ENCODE data around the gene SMIM21. TPM values are rescaled to one million over a fixed set of nuclear protein-coding genes. Genes with fewer than 3 reads are reported as not detected.
A peak's percentile ranks its signal among the peaks of the same experiment; 100 is the strongest.

The SMIM21 gene
- total RNA-seq, result not detected in 2 replicates

DNA sequence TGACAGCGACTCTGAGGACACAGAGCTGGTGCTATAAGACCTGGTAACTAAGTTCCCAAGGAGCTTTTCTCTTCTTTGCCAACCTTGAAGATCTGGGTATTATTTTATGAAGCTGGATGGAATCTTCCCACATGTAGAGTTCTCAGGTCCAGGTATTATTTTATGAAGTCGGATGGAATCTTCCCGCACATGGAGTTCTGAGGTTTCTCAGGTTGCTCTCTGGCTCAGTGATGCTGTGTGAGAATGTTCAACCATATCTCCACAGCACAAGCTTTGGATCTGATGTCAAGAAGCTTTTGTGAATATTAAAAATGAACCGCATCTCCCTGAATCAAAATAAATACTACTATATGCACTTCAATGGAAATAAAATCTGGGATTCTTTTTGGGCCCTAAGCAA lies at the start of gene SMIM21:
SMIM21 (minus strand) TSS at position 101 of the 400 bp plus-strand sequence. CDS start 140 bp downstream, outside the sequence.
- DNase-seq (ENCODE audit: low read depth, low spot score), result no peak

DNA sequence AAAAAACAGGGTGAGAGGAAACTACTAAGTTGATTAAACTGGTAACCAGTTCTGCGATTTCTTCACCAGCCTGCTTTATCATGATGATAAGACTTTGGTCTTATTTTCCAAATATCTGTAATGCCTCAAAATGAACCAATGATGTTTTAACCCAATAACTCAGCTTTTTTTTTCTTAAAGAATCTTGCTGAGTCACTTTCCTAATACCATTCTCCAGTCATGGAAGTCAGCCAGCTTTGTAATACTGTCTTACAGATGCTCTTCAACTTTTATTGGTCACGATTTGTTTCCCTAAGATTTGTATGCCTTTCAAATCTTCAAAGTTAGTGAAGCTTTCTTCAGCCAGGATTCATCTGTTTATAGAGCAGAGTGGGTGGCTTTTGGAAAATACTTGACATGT lies 47.7 kb upstream of the SMIM21 start:
- peak; percentile 29 for DNase-seq (ENCODE audit: low read depth, low spot score)

DNA sequence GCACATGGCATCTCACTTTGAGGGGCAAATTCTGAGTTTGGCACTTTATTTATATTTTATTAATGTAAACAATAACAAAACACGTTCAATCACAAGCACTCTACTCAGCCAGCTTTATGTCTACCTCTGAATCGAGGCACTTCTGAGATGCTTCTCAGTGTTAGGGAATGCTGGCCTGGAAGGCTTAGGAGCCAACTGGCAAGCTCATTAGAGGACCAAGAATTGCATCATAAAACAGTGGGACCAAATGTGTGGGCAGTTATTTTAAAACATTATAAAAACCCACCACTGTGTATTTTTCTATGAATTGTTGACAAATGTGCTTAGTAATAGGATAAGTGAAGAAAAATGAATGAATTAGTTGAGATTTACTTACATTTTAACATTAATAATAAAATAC lies 46.8 kb upstream of the SMIM21 start:
- DNase-seq (ENCODE audit: low read depth, low spot score), result no peak

DNA sequence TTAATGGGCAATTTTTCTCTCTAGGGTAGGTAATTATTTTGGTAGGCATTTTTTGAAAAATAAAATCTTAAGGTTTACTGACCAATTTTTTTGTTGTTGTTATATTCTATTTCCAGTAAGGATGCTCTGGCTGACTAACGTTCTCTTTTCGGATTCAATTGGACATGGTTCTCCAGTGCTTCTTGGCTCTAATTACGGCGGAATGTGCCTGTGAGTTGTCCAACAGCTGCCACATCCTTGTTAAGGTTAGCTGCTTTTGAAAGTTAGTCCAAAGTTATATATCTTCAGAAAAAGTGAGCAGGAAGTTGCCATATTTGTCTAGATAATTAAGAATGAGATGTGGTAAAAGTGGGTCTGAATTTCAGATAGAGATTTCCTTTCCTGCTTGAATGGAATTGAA lies 45.8 kb upstream of the SMIM21 start:
- no peak for DNase-seq (ENCODE audit: low read depth, low spot score)

DNA sequence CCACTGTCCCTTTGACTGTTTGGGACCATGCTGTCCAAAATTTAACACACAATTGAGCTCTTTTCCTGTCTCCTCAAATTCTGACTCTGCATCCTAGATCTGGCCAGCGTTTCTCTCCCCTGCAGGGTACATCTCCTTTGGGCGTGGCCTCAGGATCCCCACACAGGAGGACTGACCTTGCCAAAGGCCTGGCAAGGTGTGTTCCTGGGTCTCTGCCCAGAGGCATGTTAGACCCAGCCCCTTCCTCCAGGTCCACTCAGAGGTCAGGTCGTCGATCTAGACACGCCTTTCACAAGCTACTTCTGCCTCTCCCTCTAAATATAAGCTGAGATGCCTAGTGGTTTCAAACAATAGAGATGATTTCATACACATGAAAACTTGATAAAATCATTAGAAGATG lies 45.4 kb upstream of the SMIM21 start:
- DNase-seq (ENCODE audit: low read depth, low spot score), result no peak

DNA sequence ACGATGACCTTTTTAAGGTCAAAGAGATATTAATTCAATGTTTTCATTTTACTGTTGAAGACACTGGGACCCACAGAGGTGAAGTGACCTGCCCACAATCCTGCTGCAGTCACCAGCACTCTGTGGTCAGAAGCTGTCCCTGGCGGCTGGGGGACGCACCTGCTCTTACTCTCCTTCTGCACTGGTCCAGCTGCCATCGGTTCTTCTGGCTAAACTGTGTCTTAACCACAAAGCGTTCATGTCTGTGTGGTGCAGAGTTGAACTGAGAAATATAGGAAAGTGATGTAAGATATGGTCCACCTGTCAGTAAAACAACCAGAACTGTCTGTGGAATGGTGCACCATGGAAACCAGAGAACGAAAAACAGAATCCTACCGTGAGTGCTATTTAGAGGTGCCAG lies 44.9 kb upstream of the SMIM21 start:
- no peak for DNase-seq (ENCODE audit: low read depth, low spot score)

DNA sequence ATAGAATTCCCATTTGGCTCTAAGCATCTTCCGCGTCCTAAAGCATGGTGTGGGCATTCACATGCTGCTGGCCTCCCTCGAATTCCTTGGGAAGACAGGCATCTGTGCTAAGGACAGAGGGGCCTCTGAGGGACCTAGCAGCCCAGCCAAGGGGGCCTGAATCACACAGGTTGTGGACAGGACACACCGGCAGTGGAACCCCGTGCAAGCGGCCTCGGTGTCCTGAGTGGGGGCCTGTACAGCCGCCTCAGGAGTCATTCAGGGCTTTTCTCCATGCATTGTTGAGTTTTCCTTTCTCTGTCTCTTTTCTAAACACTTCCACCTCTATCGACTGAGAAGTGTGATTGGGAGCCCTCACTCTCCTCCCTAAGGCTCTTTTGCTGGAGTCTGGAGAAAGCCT lies 44.3 kb upstream of the SMIM21 start:
- no peak for DNase-seq (ENCODE audit: low read depth, low spot score)

DNA sequence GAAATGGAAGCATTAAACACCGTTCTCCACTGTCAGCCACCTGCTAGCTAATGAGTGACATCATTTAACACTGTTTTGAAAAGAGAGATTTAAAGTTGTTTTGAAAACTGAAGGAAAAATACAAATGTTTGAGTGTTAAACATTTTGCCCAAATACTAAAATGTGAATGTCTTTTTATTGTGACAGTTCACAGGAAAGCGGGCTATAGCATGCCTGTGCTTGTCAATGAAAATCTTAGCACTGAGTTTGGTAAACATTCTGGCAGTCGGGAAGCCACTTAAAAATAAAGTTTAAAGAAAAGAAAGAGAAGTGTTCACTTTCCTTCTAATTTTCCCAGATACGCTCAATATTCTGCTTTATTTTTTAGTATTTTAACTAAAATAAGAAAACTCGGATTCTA lies 40.3 kb upstream of the SMIM21 start:
- DNase-seq (ENCODE audit: low read depth, low spot score), result no peak

DNA sequence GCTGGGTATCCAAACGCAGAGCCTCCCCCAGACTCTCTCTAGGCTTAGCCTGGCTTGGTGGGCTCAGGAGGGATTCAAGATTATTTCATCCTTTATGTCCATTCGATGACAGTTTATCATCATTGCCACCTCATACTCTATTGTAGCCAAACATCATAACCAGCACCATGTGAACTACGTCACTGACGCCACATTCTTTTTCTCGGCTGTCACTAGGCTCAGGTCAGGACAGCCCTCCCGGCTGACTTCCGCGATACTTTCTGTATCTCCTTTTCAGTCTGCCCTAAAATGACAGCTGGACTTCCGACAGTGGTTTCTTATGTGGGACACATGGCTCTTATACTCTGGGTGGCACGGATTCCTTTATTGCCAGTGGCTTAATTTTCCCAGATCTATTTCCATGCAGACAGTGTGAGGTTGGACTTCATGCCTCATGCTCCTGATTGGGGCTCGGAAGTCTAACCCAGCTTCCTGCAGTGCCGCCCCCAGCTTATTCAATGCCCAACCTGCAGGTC lies 39.8 kb upstream of the SMIM21 start:
- no peak for DNase-seq (ENCODE audit: low read depth, low spot score)

DNA sequence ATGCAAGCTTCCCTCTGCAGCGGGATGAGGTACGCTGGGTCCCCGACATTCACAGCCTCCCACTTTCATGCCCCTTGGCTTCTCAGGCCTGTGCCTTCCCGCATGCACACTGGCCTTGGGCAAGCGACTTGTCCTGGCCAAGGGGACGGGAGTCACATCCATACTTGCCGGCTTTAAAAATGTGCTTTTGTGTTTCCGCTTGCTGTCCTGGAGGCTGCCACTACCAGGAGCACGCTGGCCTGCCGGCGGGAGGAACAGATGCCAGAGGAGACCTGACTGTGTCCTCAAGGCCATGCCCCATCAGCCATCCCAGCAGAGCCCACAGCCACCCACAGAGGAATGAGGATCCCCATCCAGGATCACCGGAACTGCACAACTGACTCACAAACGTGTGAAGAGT lies 36.9 kb upstream of the SMIM21 start:
- no peak for DNase-seq (ENCODE audit: low read depth, low spot score)

DNA sequence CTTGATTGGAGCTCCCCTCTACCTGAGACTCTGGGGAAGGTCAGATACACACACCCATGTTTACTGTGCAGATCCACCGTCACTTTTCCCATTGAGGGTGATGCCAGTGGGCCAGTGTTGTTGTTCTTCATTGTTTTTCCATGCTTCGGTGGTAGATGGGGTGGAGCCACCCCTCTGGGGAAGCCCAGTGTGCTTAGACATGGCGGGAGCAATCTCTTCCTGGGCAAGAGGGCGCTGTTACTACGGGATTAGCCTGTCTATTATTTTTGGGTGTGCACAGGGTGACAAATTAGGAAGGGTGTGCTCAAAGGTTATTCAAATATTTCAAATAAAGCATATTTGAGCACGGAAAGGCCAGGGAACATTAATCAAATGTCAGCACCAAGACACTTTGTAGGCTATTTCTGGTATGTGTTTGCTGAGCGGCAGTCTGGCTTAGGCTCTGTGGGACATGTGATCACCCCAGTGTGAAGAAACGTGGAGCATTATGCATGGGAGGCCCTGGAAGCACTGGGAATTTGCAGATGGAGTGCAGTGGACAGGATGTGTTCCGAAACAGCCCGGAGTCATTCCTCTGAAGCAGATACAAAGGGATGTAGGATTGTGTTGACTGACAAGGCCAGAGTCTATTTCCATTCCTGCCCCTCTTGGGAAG lies 34.8 kb upstream of the SMIM21 start:
- no peak for DNase-seq (ENCODE audit: low read depth, low spot score)

DNA sequence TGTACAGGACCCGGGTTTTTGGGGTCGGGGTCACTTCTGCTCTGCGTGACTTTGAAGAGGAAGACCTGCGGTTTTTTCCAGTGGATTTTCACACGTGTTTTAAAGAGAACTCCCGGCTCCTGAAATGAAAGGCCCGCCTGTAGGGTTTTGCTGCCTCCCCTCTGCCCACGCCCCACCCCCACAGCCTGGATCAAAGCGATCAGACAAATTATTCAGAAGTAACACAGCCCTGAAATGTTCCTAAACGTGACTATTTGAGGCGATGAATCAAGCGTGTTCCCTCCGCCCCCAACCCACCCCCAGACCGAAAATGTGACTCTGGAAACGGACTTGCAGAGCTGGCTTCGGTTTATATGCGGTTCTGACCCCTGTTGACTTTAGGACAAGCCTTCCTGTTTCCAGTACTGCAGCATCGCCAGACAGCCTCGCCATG lies 28.7 kb upstream of the SMIM21 start:
- no peak for DNase-seq (ENCODE audit: low read depth, low spot score)

DNA sequence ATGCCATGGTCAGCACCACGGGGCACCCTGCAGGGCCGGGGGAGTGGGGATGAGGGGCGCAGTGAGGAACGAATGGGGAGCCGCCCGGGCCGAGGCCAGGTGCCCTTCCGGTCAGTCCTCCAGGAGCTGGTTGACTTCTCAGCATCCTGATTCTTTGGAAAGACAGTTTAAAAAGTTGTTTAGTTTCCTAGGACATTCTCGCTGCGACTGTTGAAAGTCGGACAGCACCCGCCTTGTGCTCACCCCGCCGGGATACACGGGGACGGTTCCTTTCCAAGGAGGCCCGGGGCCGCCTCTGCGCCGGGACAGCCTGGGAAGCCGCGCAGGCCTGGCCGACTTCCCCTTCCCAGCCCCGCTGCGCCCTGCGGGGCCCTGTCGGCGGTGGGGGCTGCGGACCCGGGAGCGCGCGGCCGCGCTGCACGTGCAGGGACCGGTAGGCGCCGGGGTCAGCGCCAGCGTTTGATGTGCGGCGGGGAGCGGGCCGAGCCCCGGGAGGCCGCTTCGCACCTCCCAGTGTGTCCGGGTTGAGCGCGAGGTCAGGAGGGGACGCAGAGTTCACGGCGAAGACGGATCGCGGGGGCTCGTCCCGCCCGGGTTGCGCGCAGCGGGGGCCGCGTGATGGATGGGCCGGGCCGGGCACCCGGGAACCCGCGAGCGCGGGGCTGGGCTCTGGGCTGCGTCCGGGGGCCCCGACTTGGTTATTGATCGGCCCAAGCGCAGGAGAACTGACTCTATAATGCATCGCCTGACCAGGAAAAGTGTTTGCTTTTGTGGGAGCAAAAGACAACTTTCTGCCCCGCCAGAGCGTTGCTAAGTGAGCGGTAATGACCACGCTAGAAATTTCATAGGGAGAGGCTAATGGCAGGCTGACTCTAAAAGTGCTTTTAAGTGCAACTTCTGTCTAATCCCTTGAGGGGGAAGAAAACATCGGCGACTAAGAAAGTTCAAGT lies 28.0 kb upstream of the SMIM21 start:
- DNase-seq (ENCODE audit: low read depth, low spot score), result no peak

DNA sequence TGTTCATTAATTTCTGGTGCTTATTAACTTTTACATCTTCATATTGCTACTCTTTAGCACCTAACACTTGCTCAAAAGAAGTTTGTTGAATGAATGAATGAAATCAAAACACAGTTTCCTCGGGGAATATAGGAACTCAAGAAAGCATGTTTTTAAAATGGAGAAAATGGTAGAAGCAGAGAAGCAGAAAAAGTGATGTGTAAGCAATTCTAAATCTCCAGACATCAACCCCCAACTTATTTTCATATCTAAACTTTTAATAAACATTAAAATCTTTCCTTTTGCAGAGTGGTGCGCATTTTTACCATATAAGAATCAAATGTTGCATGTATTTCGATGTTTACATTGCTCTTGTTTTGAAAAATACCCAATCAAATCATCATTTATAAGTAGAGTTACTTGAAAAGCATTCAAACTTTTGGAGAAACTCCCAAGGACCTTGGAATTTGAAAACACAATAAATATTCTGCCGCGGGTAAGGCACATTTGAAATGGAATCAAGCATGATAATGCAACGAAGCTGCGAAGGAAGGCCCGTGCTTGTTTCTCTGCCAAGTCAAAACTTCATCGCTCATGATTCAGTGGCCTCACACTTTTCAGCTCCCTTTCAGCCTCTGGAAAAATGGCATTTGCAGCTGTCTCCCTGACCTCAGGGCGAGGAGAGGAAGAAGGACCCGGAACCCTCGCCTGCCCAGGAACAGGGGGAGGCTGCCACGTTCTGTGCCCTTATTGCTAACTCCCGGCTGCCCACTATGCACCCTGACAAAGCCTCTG lies 26.7 kb upstream of the SMIM21 start:
- DNase-seq (ENCODE audit: low read depth, low spot score), result no peak

DNA sequence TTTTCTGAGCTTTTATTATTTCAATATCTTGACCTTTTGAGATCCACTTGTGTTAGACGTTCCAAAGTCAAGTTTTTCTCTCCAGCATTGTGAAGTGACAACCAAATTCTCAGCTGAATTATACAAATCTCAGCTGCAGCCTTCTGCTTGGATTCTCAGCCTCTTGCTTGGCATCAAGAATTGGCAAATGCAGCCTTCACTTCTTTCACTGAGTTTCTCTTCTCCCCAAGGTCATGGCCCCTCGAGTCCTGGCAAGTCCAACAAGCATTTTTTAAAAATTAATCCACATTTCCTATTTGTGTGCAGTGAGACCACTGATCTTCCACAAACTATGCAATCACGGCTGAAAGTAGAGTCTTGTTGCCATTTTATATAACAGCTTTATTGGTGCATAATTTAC lies 23.4 kb upstream of the SMIM21 start:
- DNase-seq (ENCODE audit: low read depth, low spot score), result no peak

DNA sequence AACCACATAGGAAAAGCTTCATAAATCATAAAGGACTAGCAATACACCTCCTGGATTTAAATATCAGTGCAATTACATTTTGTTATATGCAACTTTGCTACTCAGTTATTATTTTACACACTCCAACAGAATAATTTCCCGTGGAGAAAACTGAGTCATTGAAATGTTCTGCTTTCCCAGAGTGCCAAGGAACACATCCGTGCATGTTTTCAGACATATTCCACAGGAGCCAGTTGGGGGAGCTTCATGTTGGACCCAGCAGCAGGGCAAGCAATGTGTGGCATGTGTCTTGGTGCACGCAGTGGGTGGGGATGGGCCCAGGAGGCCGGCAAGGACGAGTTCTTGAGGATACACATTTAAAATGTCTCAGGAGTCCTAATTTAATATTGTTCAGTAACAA lies 14.4 kb upstream of the SMIM21 start:
- DNase-seq (ENCODE audit: low read depth, low spot score), result no peak

DNA sequence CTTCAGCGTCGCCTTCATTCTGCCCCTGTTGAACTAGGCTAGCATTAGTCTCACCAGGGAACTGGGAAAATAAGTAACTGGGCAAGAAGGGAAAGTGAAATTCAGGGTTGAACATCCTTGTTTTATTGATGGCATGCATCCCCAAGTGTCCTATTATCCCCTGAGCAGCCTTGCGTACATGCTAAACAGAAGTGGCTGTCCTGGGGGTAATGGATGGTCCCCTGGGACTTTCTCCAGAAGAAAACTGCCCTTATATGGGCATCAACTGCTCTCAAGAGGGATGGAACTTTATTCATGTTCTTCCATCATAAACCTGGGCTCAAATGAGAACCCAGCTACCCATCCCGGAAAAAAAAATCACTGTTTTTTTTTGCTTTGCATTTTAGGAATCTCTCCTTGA lies 11.8 kb upstream of the SMIM21 start:
- no peak for DNase-seq (ENCODE audit: low read depth, low spot score)

DNA sequence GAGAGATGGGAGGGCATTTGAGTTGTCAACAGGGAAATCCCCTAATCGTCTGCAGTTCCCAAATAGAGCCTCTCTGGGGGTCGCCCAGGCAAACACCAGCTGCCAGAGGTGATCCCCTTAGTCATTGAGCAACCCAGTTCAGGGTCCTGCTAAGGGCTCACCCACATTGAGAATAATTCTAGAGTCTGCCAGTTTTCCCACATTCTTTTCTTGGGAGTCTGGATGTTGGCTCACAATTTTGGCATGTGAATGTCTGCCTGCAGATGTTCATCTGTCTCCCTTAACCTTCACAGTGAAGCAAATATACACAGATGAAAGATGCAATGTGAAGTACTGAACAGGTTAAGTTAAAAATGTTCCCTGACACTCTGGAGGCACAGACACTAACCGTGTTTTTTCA lies 11.4 kb upstream of the SMIM21 start:
- no peak for DNase-seq (ENCODE audit: low read depth, low spot score)

DNA sequence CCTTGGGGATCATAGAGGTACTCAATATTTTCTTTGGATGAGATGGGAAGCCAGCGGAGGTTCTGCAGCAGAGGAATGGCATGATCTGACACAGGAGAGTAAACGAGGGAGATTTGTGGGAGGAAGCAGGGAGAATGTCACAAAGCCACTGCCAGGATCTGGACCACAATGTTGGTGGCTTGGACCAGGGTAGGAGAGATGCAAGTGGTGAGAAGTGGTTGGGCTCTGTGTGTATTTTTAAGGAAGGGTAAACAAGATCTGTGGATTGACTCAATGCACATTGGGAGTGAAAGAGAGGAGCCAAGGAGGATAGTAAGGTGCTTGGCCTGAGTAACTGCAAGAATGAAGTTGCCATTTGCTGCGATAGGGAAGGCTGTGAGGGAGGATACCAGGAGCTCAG lies 10.5 kb upstream of the SMIM21 start:
- DNase-seq (ENCODE audit: low read depth, low spot score), result no peak

DNA sequence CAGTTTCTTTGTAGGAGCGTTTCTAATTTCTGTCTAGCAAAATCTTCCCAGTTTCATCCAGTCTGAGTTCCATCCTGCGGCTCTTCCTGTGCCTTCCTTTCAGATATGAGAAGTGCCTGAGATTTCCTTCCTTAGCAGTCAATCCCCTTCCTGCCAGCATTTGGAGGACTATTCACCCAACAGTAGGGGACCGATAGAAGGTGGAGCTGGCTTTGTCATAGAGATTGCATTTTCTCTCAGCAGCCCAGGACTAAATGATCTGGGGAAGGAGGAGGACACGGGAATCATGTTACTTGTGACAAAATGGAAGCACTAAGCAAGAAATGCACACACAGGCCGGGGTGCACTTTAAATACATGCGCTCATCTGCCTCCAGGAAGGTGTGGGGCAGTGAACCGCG lies 5.6 kb upstream of the SMIM21 start:
- DNase-seq (ENCODE audit: low read depth, low spot score), result no peak

DNA sequence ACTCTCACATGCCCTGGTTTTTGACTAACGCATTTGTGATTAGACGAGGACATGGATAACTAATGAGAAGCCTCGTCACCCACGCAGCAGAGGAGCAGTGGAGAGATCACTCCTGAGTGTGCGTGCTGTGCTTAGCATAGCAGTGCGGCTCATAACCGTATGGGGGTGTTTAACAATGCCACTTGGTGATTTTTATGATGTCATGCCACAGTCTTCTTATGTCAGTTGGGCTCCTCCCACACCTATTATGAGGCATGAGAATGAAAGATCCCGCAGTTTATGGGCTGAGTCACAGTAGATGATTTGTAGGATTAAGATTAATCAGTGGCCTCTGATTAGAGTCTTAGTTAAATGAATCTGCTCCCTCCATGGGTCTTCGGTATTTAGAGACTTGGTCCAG lies 2.5 kb upstream of the SMIM21 start:
- no peak for DNase-seq (ENCODE audit: low read depth, low spot score)

DNA sequence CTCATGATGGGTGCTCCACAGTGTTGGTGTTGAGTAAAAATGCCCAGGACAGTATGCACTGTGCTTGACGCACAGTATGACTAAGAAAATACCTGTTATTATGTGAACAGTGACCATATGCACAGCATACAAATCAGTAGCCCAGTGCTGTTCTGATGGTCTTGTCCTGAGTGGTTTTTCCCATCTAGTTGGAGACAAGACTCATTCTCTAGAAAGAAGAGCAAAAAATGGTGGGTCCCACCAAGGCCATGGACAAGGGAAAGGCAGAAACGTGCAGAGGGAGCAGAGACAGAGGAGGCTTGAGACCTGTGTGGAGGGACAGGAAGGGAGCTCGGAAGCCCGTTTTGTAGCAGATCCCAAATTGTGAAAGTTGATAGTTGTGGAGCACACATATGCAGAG lies 987 bp upstream of the SMIM21 start:
- no peak for DNase-seq (ENCODE audit: low read depth, low spot score)
